Upper lobe of right lung (tissue), 1 donor: ENCODE data around the gene ELAVL1. TPM values are rescaled to one million over a fixed set of nuclear protein-coding genes. Genes with fewer than 3 reads are reported as not detected.

Experiments
- ATAC-seq: fragments of 200-7000 bp; cut with Tn5 transposase; one replicate; pipeline ENCODE4 v1.9.1; 2020; ENCODE audit warnings: mild to moderate bottlenecking, moderate library complexity
- DNase-seq: peaks from one replicate; pipeline ENCODE4 v3.0.0-alpha.2; 2020
- H3K27ac ChIP-seq: fragments of 200-600 bp; one replicate; pipeline ENCODE4 v1.8.0; 2022
- H3K27me3 ChIP-seq: fragments of 200-600 bp; one replicate; pipeline ENCODE4 v1.8.0; 2022; ENCODE audit warnings: mild to moderate bottlenecking
- H3K36me3 ChIP-seq: fragments of 200-600 bp; one replicate; pipeline ENCODE4 v1.8.0; 2022
- H3K4me1 ChIP-seq: fragments of 200-600 bp; one replicate; pipeline ENCODE4 v1.8.0; 2022
- H3K4me3 ChIP-seq: fragments of 200-600 bp; one replicate; pipeline ENCODE4 v1.8.0; 2022; ENCODE audit warnings: mild to moderate bottlenecking
- H3K9me3 ChIP-seq: fragments of 200-600 bp; one replicate; pipeline ENCODE4 v1.8.0; 2022
- intact Hi-C: fragments of 100-400 bp; cut with DNase I; formaldehyde crosslinking; loops from one replicate; pipeline ENCODE4 v1.11.0; 2022
- total RNA-seq: library from RNA; stranded (reverse); fragmentation: NEBNext Ultra II Directional; extraction: Animal tissue kit (Norgen Biotek cat#: 25700); gene quantifications from one replicate; pipeline ENCODE4 v1.2.1, GENCODE V29; 2021
- TF ChIP-seq, protein P1 (sequence below): fragments of 200-600 bp; IDR thresholded peaks from one replicate; pipeline ENCODE4 v1.8.0; 2022; ENCODE audit warnings: antibody characterized with exemption
- donor health status: DM: no; HTN: yes; CAD: no; lungs with severe emphysema.

ELAVL1 gene
- total RNA-seq, 1 donor from 2014 or later: 65.9 TPM

DNA sequence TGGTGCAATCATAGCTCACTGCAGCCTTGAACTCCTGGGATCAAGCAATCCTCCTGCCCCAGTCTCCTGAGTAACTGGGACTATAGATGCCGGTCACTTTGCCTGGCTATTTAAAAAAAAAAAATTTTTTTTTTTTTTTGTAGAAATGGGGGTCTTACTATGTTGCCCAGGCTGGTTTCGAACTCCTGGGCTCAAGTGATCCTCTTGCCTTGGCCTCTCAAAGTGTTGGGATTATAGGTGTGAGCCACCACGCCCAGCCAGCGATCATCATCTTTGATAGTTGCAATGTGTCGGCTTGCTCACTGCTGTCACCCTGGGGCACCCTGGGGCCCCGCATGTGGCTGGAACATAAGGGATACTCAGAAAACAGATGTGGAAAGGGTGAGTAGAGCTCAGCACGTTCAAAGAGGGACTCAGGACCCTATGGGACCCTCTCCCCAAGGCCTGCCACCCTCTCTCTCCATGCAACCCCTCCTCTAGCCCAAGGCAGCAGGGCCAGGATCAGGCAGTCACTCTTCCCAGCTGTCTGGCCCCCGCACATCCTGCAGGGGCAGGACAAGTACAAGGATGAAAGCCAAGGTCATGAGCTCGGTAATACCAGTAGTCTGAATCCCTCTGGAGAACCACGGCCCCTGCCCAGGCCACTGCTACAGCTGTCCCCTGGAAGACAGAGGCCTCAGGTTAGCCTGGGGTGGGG, 40.6 kb upstream of the ELAVL1 start:
- H3K9me3 ChIP-seq: no peaks in the 10 kb centered on the region
- no peak overlapping the region for H3K27ac ChIP-seq
- no peaks in the 10 kb centered on the region for H3K36me3 ChIP-seq
- no peaks in the 10 kb centered on the region for H3K27me3 ChIP-seq
- intact Hi-C loops: no loop called here
- H3K4me1 ChIP-seq: peaks cover 7% of the 10 kb centered on the region
- DNase-seq (no peak), ATAC-seq (no peak)
- TF ChIP-seq, protein P1, sequence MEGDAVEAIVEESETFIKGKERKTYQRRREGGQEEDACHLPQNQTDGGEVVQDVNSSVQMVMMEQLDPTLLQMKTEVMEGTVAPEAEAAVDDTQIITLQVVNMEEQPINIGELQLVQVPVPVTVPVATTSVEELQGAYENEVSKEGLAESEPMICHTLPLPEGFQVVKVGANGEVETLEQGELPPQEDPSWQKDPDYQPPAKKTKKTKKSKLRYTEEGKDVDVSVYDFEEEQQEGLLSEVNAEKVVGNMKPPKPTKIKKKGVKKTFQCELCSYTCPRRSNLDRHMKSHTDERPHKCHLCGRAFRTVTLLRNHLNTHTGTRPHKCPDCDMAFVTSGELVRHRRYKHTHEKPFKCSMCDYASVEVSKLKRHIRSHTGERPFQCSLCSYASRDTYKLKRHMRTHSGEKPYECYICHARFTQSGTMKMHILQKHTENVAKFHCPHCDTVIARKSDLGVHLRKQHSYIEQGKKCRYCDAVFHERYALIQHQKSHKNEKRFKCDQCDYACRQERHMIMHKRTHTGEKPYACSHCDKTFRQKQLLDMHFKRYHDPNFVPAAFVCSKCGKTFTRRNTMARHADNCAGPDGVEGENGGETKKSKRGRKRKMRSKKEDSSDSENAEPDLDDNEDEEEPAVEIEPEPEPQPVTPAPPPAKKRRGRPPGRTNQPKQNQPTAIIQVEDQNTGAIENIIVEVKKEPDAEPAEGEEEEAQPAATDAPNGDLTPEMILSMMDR: no peak
- no peak overlapping the region for H3K4me3 ChIP-seq

- Histone ChIP-seq H3K27me3 (no peaks in the 10 kb centered on the region), H3K27ac (no peak overlapping the region), H3K9me3 (no peaks in the 10 kb centered on the region), H3K4me3 (no peak overlapping the region), H3K4me1 (no peaks in the 10 kb centered on the region), H3K36me3 (no peaks in the 10 kb centered on the region)
- TF ChIP-seq, protein P1: no peak
- ATAC-seq (no peak), DNase-seq (no peak)
- intact Hi-C loops: no loop called here
Observed at GRCh38 chr19:8044018-8044417, 38.6 kb upstream of the ELAVL1 start.

DNA sequence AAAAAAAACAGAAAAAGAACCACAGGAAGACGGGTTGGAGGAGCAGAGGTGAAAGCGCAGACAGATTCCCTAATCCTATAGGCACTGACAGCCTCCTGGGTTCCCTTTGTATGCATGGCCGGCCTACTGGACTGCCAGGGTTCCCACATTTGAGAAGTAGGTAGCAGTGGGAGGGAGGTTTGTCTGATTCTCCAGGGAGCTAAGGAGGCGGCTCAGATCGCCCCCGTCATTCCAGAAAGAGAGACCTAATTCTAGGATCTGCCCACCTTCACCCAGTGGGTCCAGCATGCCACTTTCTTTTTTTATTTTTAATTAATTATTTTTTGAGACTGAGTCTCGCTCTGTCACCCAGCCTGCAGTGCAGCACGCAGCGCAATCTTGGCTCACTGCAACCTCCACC, 37.5 kb upstream of the ELAVL1 start:
- DNase-seq: no peak
- H3K9me3 ChIP-seq: no peaks in the 10 kb centered on the region
- H3K27me3 ChIP-seq: no peaks in the 10 kb centered on the region
- intact Hi-C loops: no loop called here
- TF ChIP-seq, protein P1: no peak
- no peaks in the 10 kb centered on the region for H3K36me3 ChIP-seq
- no peak overlapping the region for H3K27ac ChIP-seq
- H3K4me3 ChIP-seq: no peak overlapping the region
- ATAC-seq: no peak
- no peaks in the 10 kb centered on the region for H3K4me1 ChIP-seq

GRCh38 chr19:8041531-8041931, 36.1 kb upstream of the ELAVL1 start:
- Histone ChIP-seq H3K27ac (no peak overlapping the region), H3K9me3 (no peaks in the 10 kb centered on the region), H3K36me3 (no peaks in the 10 kb centered on the region), H3K4me1 (no peaks in the 10 kb centered on the region), H3K27me3 (no peaks in the 10 kb centered on the region), H3K4me3 (no peak overlapping the region)
- intact Hi-C loops: no loop called here
- TF ChIP-seq, protein P1: no peak
- DNase-seq (peak; percentile 64), ATAC-seq (peak; percentile 57)

DNA sequence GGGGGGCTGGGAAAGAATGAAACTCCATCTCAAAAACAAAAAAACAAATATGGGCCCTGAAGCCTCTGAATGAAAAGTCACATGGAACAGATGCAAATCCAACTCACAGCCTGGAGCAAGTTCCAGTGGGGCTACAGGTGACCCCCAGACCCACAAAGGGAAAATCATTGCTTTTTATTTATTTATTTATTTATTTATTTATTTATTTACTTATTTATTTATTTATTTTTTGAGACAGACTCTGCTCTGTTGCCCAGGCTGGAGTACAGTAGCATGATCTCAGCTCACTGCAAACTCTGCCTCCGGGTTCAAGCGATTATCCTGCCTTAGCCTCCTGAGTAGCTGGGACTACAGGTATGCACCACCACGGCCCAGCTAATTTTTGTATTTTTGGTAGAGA, 33.8 kb upstream of the ELAVL1 start:
- intact Hi-C loops: no loop called here
- TF ChIP-seq, protein P1: no peak
- Histone ChIP-seq H3K4me3 (no peak overlapping the region), H3K36me3 (no peaks in the 10 kb centered on the region), H3K27me3 (no peaks in the 10 kb centered on the region), H3K4me1 (no peaks in the 10 kb centered on the region), H3K9me3 (no peaks in the 10 kb centered on the region), H3K27ac (no peak overlapping the region)
- ATAC-seq: no peak
- DNase-seq: no peak

GRCh38 chr19:8038815-8039214, 33.4 kb upstream of the ELAVL1 start:
- Histone ChIP-seq H3K4me3 (no peak overlapping the region), H3K36me3 (no peaks in the 10 kb centered on the region), H3K9me3 (no peaks in the 10 kb centered on the region), H3K27ac (no peak overlapping the region), H3K4me1 (no peaks in the 10 kb centered on the region), H3K27me3 (no peaks in the 10 kb centered on the region)
- ATAC-seq (no peak), DNase-seq (no peak)
- intact Hi-C loops: no loop called here
- TF ChIP-seq, protein P1: no peak
